SIG-M5 treated with dmso at 0.1 percent for 504 hours (cell line): ENCODE data around the gene ANKAR.
A peak's percentile ranks its signal among the peaks of the same experiment; 100 is the strongest.
"Not testable (repeated sequence)": the region's sequence is repeated elsewhere in the genome, so short reads cannot be mapped to it uniquely, and the experiment has no call there.

ENCODE experiments used
- DNase-seq: peaks from one replicate; lab custom pipeline; 2025; ENCODE audit not compliant: unreplicated experiment; lab: John Stamatoyannopoulos, UW

ANKAR gene

GRCh38 chr2:189700681-189701080, 26.2 kb downstream of the ANKAR start:
- no peak for DNase-seq

GRCh38 chr2:189702071-189702470, 27.6 kb downstream of the ANKAR start:
- DNase-seq = no peak

GRCh38 chr2:189709501-189710221, 35.2 kb downstream of the ANKAR start:
- no peak for DNase-seq

DNA sequence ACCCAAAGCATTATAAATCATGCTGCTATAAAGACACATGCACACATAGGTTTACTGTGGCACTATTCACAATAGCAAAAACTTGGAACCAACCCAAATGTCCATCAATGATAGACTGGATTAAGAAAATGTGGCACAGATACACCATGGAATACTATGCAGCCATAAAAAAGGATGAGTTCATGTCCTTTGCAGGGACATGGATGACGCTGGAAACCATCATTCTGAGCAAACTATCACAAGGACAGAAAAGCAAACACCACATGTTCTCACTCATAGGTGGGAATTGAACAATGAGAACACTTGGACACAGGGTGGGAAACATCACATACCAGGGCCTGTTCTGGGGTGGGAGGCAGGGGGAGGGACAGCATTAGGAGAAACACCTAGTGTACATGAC, 43.1 kb downstream of the ANKAR start:
- DNase-seq = not testable (repeated sequence)

DNA sequence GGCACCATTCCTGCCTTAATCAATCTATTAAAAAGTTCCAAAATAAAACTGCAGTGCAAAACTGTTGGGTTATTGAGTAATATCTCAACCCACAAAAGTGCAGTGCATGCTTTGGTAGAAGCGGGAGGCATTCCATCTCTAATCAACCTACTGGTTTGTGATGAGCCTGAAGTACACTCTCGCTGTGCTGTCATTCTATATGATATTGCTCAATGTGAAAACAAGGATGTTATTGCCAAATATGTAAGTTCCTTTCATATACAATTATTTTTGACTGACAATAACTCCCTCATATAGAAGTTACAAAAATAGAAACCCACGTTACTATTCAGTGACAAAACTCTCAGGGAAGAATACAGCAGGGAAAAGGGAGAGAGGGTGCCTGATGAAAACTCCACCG, 45.1 kb downstream of the ANKAR start:
- peak; percentile 84 for DNase-seq

DNA sequence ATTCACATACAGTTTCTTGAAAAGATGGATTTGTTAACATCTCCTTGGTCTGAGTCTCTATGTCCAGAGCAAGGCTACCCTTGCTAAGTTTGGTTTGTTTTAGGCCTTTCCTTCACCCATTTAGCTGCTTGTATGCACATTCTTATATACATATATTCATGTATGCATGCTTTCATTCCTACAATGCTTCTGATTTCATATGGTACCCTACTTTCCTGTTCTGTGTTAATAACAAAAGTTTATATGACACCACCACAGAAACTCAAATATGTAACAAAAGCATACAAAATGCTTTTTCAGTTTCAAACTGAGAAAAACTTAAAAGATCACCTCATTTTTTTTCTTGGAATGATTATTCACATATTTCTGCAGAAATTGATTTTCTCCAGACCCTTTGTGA, 48.7 kb downstream of the ANKAR start:
- no peak for DNase-seq
